SK-N-MC (cell line): ENCODE results near the gene PRKAR2B.

Source experiments
- EZH2 ChIP-seq: fragments of 200-600 bp; sonication (generic); IDR thresholded peaks from one replicate; pipeline ENCODE4 v1.6.1; 2017; ENCODE audit warnings: antibody characterized with exemption
- POLR2AphosphoS5 ChIP-seq: IDR thresholded peaks from 2 replicates; pipeline ENCODE4 v1.6.1; 2012; ENCODE audit warnings: mild to moderate bottlenecking, low read depth, low read length, borderline replicate concordance

- no peak for TF ChIP-seq EZH2
- no peak for TF ChIP-seq POLR2AphosphoS5
Observed at GRCh38 chr7:107173691-107174406, 129.3 kb downstream of the PRKAR2B start.
